SK-N-SH treated with all-trans-retinoic acid at 6 μM for 48 hours (cell line): ENCODE data around the gene ZNF346.

Experiments
- ATAC-seq: fragments of 200-7000 bp; cut with Tn5 transposase; 3 replicates; pipeline ENCODE4 v1.9.1; 2020; ENCODE audit warnings: mild to moderate bottlenecking, moderate library complexity
- ARNTL ChIP-seq: fragments of 450-650 bp; formaldehyde crosslinking; IDR thresholded peaks from 2 replicates; pipeline ENCODE4 v1.5.0; 2020; ENCODE audit warnings: low read depth, mild to moderate bottlenecking, moderate library complexity, borderline replicate concordance
- BACH2 ChIP-seq: fragments of 250-450 bp; sonication (Bioruptor Pico); IDR thresholded peaks from 2 replicates; pipeline ENCODE4 v1.9.0; 2021; ENCODE audit warnings: mild to moderate bottlenecking, borderline replicate concordance
- CREB5 ChIP-seq: fragments of 250-450 bp; sonication (Bioruptor Pico); IDR thresholded peaks from 2 replicates; pipeline ENCODE4 v1.5.1; 2020; ENCODE audit warnings: low read depth, mild to moderate bottlenecking, moderate library complexity
- CSDC2 ChIP-seq: fragments of 250-450 bp; sonication (Bioruptor Pico); IDR thresholded peaks from 2 replicates; pipeline ENCODE4 v1.5.0; 2020; ENCODE audit warnings: mild to moderate bottlenecking, moderate library complexity
- CSRNP3 ChIP-seq: fragments of 250-450 bp; sonication (Bioruptor Pico); IDR thresholded peaks from 2 replicates; pipeline ENCODE4 v1.5.1; 2021; ENCODE audit warnings: mild to moderate bottlenecking, moderate library complexity
- ESRRG ChIP-seq: fragments of 250-450 bp; sonication (Bioruptor Pico); IDR thresholded peaks from 2 replicates; pipeline ENCODE4 v1.6.1; 2021; ENCODE audit warnings: mild to moderate bottlenecking
- GLIS3 ChIP-seq: fragments of 250-450 bp; sonication (Bioruptor Pico); IDR thresholded peaks from 2 replicates; pipeline ENCODE4 v1.5.0; 2020; ENCODE audit warnings: mild to moderate bottlenecking, moderate library complexity
- ISL1 ChIP-seq: fragments of 250-450 bp; sonication (Bioruptor Pico); IDR thresholded peaks from 2 replicates; pipeline ENCODE4 v2.1.2; 2022; ENCODE audit warnings: mild to moderate bottlenecking, moderate library complexity
- OSR1 ChIP-seq: fragments of 250-450 bp; sonication (Bioruptor Pico); IDR thresholded peaks from 2 replicates; pipeline ENCODE4 v1.8.0; 2022; ENCODE audit warnings: moderate library complexity, mild to moderate bottlenecking, inconsistent platforms
- PATZ1 ChIP-seq: fragments of 250-450 bp; sonication (Bioruptor Pico); IDR thresholded peaks from 2 replicates; pipeline ENCODE4 v1.8.0; 2020; ENCODE audit warnings: mild to moderate bottlenecking, moderate library complexity, borderline replicate concordance
- POU6F1 ChIP-seq: fragments of 250-450 bp; sonication (Bioruptor Pico); IDR thresholded peaks from 2 replicates; pipeline ENCODE4 v1.8.0; 2021; ENCODE audit warnings: low read depth, mild to moderate bottlenecking, moderate library complexity, borderline replicate concordance
- PPARA ChIP-seq: fragments of 250-450 bp; sonication (Bioruptor Pico); IDR thresholded peaks from 2 replicates; pipeline ENCODE4 v1.5.0; 2020; ENCODE audit warnings: mild to moderate bottlenecking, borderline replicate concordance
- RARB ChIP-seq: fragments of 250-450 bp; sonication (Bioruptor Pico); IDR thresholded peaks from 2 replicates; pipeline ENCODE4 v1.8.0; 2021; ENCODE audit warnings: mild to moderate bottlenecking, moderate library complexity
- TCF4 ChIP-seq: fragments of 250-450 bp; sonication (Bioruptor Pico); IDR thresholded peaks from 2 replicates; pipeline ENCODE4 v1.8.0; 2021; ENCODE audit warnings: mild to moderate bottlenecking, moderate library complexity, borderline replicate concordance
- TSHZ2 ChIP-seq: fragments of 250-450 bp; sonication (Bioruptor Pico); IDR thresholded peaks from 2 replicates; pipeline ENCODE4 v1.5.0; 2020; ENCODE audit warnings: mild to moderate bottlenecking, moderate library complexity
- ZC3H10 ChIP-seq: fragments of 250-450 bp; sonication (Bioruptor Pico); IDR thresholded peaks from 2 replicates; pipeline ENCODE4 v1.5.1; 2021; ENCODE audit warnings: mild to moderate bottlenecking, moderate library complexity
- ZFP3 ChIP-seq: fragments of 250-450 bp; sonication (Bioruptor Pico); IDR thresholded peaks from 2 replicates; pipeline ENCODE4 v1.5.0; 2020; ENCODE audit warnings: mild to moderate bottlenecking, moderate library complexity
- ZFP30 ChIP-seq: fragments of 450-650 bp; formaldehyde crosslinking; IDR thresholded peaks from 2 replicates; pipeline ENCODE4 v1.5.0; 2022; ENCODE audit warnings: mild to moderate bottlenecking, moderate library complexity
- ZNF70 ChIP-seq: fragments of 450-650 bp; formaldehyde crosslinking; IDR thresholded peaks from 2 replicates; pipeline ENCODE4 v1.5.0; 2020; ENCODE audit warnings: mild to moderate bottlenecking, moderate library complexity
- ZNF8 ChIP-seq: fragments of 450-650 bp; formaldehyde crosslinking; IDR thresholded peaks from 2 replicates; pipeline ENCODE4 v1.5.0; 2020; ENCODE audit warnings: mild to moderate bottlenecking, moderate library complexity

The ZNF346 gene

GRCh38 chr5:177085985-177086653 lies 63.6 kb downstream of the ZNF346 start:
- no peak for TF ChIP-seq ZFP30
- no peak for TF ChIP-seq GLIS3 (CRISPR knock-in tag)
- no peak for TF ChIP-seq CREB5
- TF ChIP-seq ESRRG = no peak
- no peak for TF ChIP-seq ZC3H10
- TF ChIP-seq RARB = no peak
- no peak for TF ChIP-seq ZNF70
- no peak for TF ChIP-seq ZNF8
- TF ChIP-seq TCF4 = no peak
- TF ChIP-seq PATZ1 (CRISPR knock-in tag) = no peak
- no peak for TF ChIP-seq ARNTL (CRISPR knock-in tag)
- no peak for TF ChIP-seq TSHZ2 (CRISPR knock-in tag)
- no peak for TF ChIP-seq PPARA (CRISPR knock-in tag)
- no peak for TF ChIP-seq CSRNP3
- no peak for TF ChIP-seq POU6F1 (CRISPR knock-in tag)
- TF ChIP-seq CSDC2 (CRISPR knock-in tag) = no peak
- TF ChIP-seq BACH2 (CRISPR knock-in tag) = no peak
- no peak for TF ChIP-seq OSR1 (CRISPR knock-in tag)
- no peak; the same call in 2 of the 3 replicates for ATAC-seq

- ATAC-seq = peak; percentile 73
- no peak for TF ChIP-seq ZFP30
- no peak for TF ChIP-seq ZFP3 (CRISPR knock-in tag)
- TF ChIP-seq TCF4 = no peak
- TF ChIP-seq ISL1 = no peak
- TF ChIP-seq GLIS3 (CRISPR knock-in tag) = no peak
- TF ChIP-seq ARNTL (CRISPR knock-in tag) = no peak
- no peak for TF ChIP-seq CSDC2 (CRISPR knock-in tag)
- TF ChIP-seq POU6F1 (CRISPR knock-in tag) = no peak
- TF ChIP-seq ZNF70 = no peak
- TF ChIP-seq CSRNP3 = no peak
- no peak for TF ChIP-seq ZNF8
- TF ChIP-seq ZC3H10 = no peak
- TF ChIP-seq PPARA (CRISPR knock-in tag) = no peak
- no peak for TF ChIP-seq RARB
- TF ChIP-seq OSR1 (CRISPR knock-in tag) = no peak
- no peak for TF ChIP-seq ESRRG
- no peak for TF ChIP-seq CREB5
Observed at GRCh38 chr5:177086654-177087397, 64.3 kb downstream of the ZNF346 start, which contains the start of gene FGFR4. Gene FGFR4, plus strand, starts transcription at chr5:177086915. Its CDS starts 2,688 bp downstream, at chr5:177089603.
